Measurements from ENCODE around the gene GPATCH8. TPM values are rescaled to one million over a fixed set of nuclear protein-coding genes. Genes with fewer than 3 reads are reported as not detected.
A peak's percentile ranks its signal among the peaks of the same experiment; 100 is the strongest.
"Not testable (repeated sequence)": the region's sequence is repeated elsewhere in the genome, so short reads cannot be mapped to it uniquely, and the experiment has no call there.

GPATCH8 gene
- total RNA-seq, 1 donor from 2014 or later: 16.6 TPM

DNA sequence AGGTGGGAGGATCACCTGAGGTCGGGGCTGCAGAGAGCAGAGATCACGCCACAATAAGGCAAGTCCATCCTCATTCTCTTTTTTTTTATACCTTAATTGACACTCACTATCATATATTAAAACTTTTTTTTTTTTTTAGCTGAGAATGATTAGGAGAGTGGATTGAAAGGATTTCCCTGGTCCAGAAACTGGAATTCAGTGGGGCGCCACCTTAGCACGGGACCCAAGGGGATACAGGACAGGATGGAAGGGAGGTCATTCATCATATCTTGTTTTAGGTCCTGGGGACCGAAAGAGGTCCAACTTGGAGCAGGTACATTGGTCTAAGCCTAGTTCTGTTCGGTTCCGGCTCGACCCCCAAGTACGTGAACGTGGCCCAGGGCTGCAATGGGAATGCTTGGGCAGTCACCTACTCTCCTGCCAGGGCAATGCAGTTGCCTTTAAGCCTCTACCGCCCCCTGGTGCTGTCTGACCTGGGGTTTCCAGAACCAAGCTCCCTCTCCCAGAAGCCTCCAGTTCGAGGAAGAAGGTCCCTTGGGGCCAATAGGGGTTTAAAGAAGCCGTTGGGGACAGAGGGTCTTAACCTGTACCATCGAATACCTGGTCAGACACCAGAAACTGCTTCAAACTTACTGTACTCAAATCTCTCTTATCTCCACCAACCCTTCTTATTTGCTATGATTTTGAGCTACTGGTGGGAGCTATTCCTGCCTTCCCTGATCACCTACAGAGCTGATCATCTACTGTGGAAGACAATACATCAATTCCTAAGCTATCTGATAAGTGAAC, 19.9 kb upstream of the GPATCH8 start:
- peaks cover 7% of the 10 kb centered on the region for H3K9me3 ChIP-seq (replicated peaks)
- no peaks in the 10 kb centered on the region for H3K4me1 ChIP-seq
- H3K27ac ChIP-seq (replicated peaks): no peak overlapping the region
- peaks cover 48% of the 10 kb centered on the region for H3K27me3 ChIP-seq (ENCODE audit: low read depth)
- intact Hi-C loops (cut with micrococcal nuclease): no loop called here
- peak; percentile 65 for DNase-seq
- H3K36me3 ChIP-seq: no peaks in the 10 kb centered on the region
- no peak overlapping the region for H3K4me3 ChIP-seq
- TF ChIP-seq, protein P1, sequence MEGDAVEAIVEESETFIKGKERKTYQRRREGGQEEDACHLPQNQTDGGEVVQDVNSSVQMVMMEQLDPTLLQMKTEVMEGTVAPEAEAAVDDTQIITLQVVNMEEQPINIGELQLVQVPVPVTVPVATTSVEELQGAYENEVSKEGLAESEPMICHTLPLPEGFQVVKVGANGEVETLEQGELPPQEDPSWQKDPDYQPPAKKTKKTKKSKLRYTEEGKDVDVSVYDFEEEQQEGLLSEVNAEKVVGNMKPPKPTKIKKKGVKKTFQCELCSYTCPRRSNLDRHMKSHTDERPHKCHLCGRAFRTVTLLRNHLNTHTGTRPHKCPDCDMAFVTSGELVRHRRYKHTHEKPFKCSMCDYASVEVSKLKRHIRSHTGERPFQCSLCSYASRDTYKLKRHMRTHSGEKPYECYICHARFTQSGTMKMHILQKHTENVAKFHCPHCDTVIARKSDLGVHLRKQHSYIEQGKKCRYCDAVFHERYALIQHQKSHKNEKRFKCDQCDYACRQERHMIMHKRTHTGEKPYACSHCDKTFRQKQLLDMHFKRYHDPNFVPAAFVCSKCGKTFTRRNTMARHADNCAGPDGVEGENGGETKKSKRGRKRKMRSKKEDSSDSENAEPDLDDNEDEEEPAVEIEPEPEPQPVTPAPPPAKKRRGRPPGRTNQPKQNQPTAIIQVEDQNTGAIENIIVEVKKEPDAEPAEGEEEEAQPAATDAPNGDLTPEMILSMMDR (IDR thresholded peaks at IDR 0.05; ENCODE audit: borderline replicate concordance): peak; percentile 65

DNA sequence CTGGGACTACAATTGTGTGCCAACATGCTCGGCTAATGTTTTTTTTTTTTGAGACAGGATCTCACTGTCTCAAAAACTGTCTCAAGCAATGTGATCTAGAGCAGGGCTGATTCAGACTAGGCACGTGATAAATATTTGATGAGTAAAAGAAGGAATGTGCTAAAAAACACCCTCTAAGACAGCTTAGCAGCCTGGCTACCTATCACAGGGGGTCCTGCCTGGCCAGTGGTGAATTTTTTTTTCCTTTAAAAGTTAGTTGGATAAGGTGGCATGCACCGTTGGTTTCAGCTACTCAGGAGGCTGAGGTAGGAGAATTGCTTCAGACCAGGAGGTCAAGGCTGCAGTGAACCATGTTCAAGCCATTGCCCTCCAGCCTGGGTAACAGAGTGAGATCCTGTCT, 14.8 kb upstream of the GPATCH8 start:
- peaks cover 53% of the 10 kb centered on the region for H3K27me3 ChIP-seq (ENCODE audit: low read depth)
- H3K4me1 ChIP-seq: no peaks in the 10 kb centered on the region
- no peak overlapping the region for H3K27ac ChIP-seq (replicated peaks)
- no peaks in the 10 kb centered on the region for H3K36me3 ChIP-seq
- DNase-seq: no peak
- H3K9me3 ChIP-seq (replicated peaks): no peaks in the 10 kb centered on the region
- TF ChIP-seq, protein P1 (IDR thresholded peaks at IDR 0.05; ENCODE audit: borderline replicate concordance): no peak
- intact Hi-C loops (cut with micrococcal nuclease): no loop called here
- H3K4me3 ChIP-seq: no peak overlapping the region

DNA sequence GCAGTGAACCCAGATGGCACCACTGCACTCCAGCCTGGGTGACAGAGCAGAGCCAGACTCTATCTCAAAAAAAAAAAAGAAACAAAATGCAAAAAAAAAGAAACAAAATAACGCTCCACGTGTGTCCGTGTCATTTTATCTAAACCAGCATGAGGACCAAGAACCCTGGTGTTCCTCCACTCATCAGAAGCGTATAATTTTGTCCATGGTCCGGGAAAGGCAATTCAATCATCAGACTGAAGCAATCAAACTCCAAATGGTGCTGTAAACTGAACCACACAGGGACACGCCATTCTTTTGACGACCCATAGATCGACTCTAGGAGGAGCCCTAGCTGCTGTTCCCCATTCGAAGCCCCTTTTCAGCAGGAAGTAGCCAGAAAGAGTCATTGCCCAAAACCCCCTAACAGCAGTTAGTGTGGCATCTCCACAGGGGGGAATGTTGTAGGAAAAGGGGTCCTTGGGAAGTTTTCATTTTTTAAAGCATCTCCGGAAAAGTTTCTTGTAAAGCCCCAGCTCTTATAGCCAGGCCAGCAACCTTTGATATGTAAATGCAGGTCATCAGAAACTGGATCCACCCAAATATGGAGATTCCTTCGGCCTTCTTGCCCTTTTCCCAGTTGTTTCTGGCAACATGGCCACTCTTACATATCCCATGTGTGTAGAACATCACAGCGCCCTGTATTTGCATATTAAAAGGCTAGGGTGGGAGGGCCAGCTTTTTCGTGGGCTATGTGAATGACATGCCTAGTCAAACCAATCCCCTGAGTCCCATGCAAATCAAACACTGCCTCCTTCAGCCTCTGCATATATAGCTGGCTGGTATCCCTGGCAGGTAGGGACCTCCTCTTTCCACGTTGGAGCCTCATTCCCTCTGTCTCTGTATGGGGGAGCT, 8.3 kb upstream of the GPATCH8 start:
- H3K4me1 ChIP-seq; H3K36me3 ChIP-seq; H3K27ac ChIP-seq (replicated peaks); H3K9me3 ChIP-seq (replicated peaks); H3K4me3 ChIP-seq; intact Hi-C loops (cut with micrococcal nuclease); DNase-seq: not testable (repeated sequence)
- peaks cover 46% of the 10 kb centered on the region for H3K27me3 ChIP-seq (ENCODE audit: low read depth)

DNA sequence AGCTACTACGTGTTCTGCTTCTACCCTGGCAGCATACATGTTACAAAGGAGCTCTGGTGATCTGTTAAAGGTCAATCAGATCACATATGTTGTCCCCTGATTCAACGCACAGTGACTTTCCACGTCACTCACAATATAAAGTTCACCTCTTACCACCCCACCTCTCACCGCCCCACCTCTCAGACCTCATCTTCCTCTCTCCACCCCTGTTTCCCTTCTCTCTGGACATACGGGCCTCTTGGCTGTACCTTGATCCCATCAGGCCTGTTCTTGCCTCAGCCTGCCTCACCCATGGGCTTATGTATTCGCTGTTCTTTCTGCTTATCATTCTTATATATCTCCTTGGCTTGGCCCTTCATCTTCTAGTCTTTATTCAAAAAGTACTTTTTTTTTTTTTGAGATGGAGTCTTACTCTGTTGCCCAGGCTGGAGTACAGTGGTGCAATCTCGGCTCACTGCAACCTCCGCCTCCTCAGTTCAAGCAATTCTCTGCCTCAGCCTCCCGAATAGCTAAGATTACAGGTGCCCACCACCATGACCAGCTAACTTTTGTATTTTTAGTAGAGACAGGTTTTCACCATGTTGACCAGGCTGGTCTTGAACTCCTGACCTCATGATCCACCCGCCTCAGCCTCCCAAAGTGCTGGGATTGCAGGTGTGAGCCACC, 3.9 kb upstream of the GPATCH8 start:
- H3K9me3 ChIP-seq (replicated peaks); H3K4me3 ChIP-seq; H3K27ac ChIP-seq (replicated peaks); H3K36me3 ChIP-seq; DNase-seq; intact Hi-C loops (cut with micrococcal nuclease): not testable (repeated sequence)
- Histone ChIP-seq H3K4me1 (peaks cover 20% of the 10 kb centered on the region), H3K27me3 (ENCODE audit: low read depth) (peaks cover 32% of the 10 kb centered on the region)

DNA sequence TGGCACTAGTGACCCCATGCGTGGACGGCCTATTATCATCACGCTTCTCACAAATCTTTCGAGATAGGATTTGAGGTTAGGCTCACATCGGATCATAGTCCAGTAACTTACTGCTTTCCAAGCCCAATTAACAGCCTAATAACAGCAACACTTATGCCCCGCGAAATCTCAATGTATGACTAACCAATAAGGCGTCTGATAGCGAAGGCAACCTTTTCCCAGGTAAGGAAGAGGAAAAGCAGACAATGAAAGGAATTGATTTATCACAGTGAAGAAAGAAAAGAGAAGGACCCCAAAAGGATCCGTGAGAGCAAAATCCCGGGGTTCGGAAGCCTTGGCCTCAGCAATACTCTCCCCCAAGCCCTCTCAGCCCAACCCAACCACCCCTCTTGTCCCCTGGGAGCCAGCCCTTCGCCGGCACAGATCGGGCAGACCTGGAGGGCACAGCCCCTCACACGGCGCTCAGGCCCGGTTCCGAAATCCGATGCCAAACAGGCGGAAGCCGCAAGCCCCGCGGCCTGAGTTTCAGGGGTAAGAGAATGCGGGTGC, 534 bp downstream of the GPATCH8 start:
- TF ChIP-seq, protein P1 (IDR thresholded peaks at IDR 0.05; ENCODE audit: borderline replicate concordance): no peak
- Histone ChIP-seq H3K4me3 (peak overlapping the region; percentile 84), H3K9me3 (replicated peaks) (no peaks in the 10 kb centered on the region), H3K4me1 (peaks cover 64% of the 10 kb centered on the region), H3K27ac (replicated peaks) (peak overlapping the region; percentile 87), H3K27me3 (ENCODE audit: low read depth) (peaks cover 12% of the 10 kb centered on the region), H3K36me3 (no peaks in the 10 kb centered on the region)
- no peak for DNase-seq
- intact Hi-C loops (cut with micrococcal nuclease): no loop called here

DNA sequence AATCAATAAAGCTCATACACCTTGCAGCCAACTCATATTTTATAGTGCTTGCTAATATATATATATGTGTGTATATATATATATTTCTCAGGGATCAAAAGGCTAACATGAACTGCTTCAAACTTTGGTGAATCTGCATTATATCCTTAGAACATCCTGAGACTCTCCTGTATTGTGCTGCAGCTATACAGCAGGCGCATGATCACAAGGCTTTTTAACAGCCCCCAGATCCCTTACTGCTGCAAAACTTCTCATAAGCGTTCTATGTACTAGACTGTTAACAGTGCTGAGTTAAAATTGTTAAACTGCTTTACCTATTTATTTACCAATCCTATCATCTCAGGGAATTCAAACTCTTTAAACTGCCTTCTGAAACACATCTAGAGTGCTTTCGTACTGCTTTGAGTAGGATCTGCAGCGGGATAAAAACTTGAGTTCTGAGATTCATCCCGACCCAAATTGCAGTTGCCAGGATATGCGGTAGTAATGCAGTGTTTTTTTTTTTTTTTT, 1.3 kb downstream of the GPATCH8 start:
- DNase-seq: no peak
- intact Hi-C loops (cut with micrococcal nuclease): no loop called here
- Histone ChIP-seq H3K27ac (replicated peaks) (peak overlapping the region; percentile 87), H3K9me3 (replicated peaks) (no peaks in the 10 kb centered on the region), H3K4me3 (peak overlapping the region; percentile 84), H3K4me1 (peaks cover 70% of the 10 kb centered on the region), H3K27me3 (ENCODE audit: low read depth) (peaks cover 7% of the 10 kb centered on the region), H3K36me3 (no peaks in the 10 kb centered on the region)
- TF ChIP-seq, protein P1 (IDR thresholded peaks at IDR 0.05; ENCODE audit: borderline replicate concordance): no peak

Measured in left ventricle myocardium inferior (tissue), 1 donor.